ENCODE data around the gene SASH3.

SASH3 gene

DNA sequence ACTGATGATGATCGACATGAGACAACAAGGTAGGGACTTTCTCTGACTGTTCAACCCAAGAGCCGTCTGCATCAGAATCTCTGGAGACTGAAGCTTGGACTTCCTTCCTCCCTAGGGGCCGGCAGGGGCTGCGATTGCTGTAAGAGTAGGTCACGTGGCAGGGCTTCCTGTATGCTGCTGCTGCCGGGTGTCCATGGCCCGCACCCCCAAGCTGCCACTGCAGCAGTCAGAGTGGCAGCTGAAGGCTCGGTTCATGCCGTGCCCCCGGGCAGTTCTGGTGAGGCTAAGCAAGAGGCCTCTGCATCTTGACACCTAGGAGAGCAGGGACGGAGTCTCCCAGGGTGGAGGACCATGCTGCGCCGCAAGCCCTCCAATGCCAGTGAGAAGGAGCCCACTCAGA is at the start of gene SASH3:
Gene SASH3 (plus strand): TSS at position 203 of the 400 bp plus-strand sequence. CDS start 149 bp downstream, at position 352.
- DNase-seq (ENCODE audit: low spot score): no peak
- CTCF ChIA-PET: no interaction called here
- TF ChIP-seq, protein P1, sequence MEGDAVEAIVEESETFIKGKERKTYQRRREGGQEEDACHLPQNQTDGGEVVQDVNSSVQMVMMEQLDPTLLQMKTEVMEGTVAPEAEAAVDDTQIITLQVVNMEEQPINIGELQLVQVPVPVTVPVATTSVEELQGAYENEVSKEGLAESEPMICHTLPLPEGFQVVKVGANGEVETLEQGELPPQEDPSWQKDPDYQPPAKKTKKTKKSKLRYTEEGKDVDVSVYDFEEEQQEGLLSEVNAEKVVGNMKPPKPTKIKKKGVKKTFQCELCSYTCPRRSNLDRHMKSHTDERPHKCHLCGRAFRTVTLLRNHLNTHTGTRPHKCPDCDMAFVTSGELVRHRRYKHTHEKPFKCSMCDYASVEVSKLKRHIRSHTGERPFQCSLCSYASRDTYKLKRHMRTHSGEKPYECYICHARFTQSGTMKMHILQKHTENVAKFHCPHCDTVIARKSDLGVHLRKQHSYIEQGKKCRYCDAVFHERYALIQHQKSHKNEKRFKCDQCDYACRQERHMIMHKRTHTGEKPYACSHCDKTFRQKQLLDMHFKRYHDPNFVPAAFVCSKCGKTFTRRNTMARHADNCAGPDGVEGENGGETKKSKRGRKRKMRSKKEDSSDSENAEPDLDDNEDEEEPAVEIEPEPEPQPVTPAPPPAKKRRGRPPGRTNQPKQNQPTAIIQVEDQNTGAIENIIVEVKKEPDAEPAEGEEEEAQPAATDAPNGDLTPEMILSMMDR (conservative IDR thresholded peaks at IDR 0.05; ENCODE audit: low read depth): no peak
- POLR2A ChIA-PET (ENCODE audit: low non-redundant PET): no interaction called here
- no peak within 1 kb of the TSS for H3K27ac ChIP-seq

DNA sequence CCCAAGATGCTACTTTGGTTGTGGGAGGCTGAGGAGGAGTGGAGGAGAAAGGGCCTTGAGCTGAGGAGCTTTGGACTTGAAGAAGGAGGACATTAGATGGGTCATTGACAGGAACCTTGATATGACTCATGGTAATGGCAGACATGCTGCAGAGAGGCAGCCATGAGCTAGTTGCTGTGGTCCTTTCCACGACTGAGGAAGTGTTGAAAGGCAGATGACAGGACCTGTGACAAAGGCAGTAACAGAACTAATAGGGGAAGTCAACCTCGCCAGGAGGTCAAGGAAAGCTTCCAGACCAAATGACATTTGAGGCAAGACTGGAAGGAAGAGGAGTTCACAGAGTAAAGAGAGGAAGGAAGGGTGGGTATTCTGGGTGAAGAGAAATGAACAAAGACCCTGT is 48.5 kb upstream of the SASH3 start:
- TF ChIP-seq, protein P1 (conservative IDR thresholded peaks at IDR 0.05; ENCODE audit: low read depth): no peak
- CTCF ChIA-PET: no interaction called here
- POLR2A ChIA-PET (ENCODE audit: low non-redundant PET): no interaction called here
- H3K27ac ChIP-seq: no peak overlapping the region
- DNase-seq (ENCODE audit: low spot score): no peak

- no peak overlapping the region for H3K27ac ChIP-seq
- ChIA-PET POLR2A (ENCODE audit: low non-redundant PET) (no interaction called here), CTCF (no interaction called here)
- TF ChIP-seq, protein P1 (conservative IDR thresholded peaks at IDR 0.05; ENCODE audit: low read depth): no peak
- DNase-seq (ENCODE audit: low spot score): no peak
Measured at GRCh38 chrX:129732857-129733256, 46.9 kb upstream of the SASH3 start.

DNA sequence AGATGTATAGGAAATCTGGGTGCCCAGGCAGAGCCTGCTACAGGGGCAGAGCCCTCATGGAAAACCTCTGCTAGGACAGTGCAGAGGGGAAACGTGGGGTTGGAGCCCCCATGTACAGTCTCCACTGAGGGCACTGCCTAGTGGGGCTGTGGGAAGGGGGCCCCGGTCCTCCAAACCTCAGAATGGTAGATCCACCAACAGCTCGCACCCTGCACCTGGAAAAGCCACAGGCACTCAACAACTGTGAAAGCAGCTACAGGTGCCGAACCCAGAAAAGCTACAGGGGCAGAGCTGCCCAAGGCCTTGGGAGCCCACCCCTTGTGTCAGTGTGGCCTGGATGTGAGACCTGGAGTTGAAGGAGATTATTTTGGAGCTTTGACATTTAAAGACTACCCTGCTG is 46.4 kb upstream of the SASH3 start:
- no peak overlapping the region for H3K27ac ChIP-seq
- CTCF ChIA-PET: no interaction called here
- TF ChIP-seq, protein P1 (conservative IDR thresholded peaks at IDR 0.05; ENCODE audit: low read depth): no peak
- no peak for DNase-seq (ENCODE audit: low spot score)
- POLR2A ChIA-PET (ENCODE audit: low non-redundant PET): no interaction called here

DNA sequence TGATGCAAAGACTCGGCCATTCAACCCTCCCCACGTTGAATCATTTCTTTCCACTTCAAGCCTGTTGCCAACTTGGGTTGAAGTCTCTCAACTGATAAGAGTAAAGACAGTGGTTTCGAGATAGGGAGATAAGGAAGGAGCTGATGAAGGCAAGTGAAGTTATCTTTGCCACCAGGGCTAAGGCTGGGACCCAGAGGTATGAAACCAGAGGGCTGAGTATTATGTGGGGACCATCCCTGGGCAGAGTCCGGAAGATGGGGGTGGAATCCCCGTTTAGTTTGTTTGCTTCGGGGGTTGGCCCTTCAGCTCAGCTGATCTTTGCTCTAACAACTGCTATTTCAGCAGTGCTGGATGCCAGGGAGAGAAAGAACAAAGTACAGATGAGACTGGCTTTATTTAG is 43.3 kb upstream of the SASH3 start:
- CTCF ChIA-PET: interaction anchor here (1.9 kb wide), 1 partner anchor 10 kb away, joined by 11 read pairs; no protein-coding TSS in a partner anchor
- DNase-seq (ENCODE audit: low spot score): no peak
- POLR2A ChIA-PET (ENCODE audit: low non-redundant PET): no interaction called here

DNA sequence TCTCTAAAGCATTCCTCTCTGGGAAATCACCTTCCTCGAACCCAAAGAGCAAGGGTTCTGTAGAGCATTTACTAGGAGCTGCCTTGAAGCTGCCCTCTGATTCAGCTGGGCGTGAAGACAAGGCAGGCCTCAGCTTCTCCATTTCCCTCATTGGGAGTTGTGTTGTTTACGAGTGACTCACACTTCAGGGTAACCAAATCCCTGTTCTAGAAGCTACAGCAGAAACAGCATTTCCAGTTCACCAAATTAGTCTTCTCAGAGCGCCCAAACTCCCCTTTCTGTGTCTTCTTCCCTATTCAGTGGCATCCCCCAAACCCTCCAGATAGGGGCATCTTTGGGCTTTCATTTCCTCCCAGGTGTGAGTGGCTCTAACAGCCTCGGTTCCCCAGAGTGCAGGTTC is 41.8 kb upstream of the SASH3 start:
- ChIA-PET POLR2A (ENCODE audit: low non-redundant PET) (no interaction called here), CTCF (interaction anchor here (0.7 kb wide), 1 partner anchor 33 kb away, joined by 3 read pairs; no protein-coding TSS in a partner anchor)
- DNase-seq (ENCODE audit: low spot score): peak; percentile 27
- TF ChIP-seq, protein P1 (conservative IDR thresholded peaks at IDR 0.05; ENCODE audit: low read depth): no peak
- H3K27ac ChIP-seq: no peak overlapping the region

More for the DNA sequence above, 43.3 kb upstream of the SASH3 start:
- TF ChIP-seq, protein P1 (conservative IDR thresholded peaks at IDR 0.05; ENCODE audit: low read depth): no peak
- no peak overlapping the region for H3K27ac ChIP-seq
